Astrocyte of the cerebellum (primary cell): ENCODE data around the gene DPT.

Experiments used
- DNase-seq: peaks from one replicate; pipeline ENCODE4 v3.0.0-alpha.2; 2011; ENCODE audit warnings: low read depth
- H3K4me3 ChIP-seq: 2 replicates; pipeline ENCODE4 v1.5.1; 2011; ENCODE audit warnings: mild to moderate bottlenecking, low read depth, low read length, moderate library complexity
- CTCF ChIP-seq: IDR thresholded peaks from 2 replicates; pipeline ENCODE4 v1.5.1; 2012; ENCODE audit warnings: low read length, low read depth, moderate library complexity, mild to moderate bottlenecking; ENCODE audit errors: missing control alignments
- in situ Hi-C: cut with HindIII; loops from 2 replicates; pipeline ENCODE4 v1.10.0; 2017; ENCODE audit warnings: low sequenced_read_pairs

The DPT gene

GRCh38 chr1:168732736-168733135 lies 3.7 kb upstream of the DPT start:
- H3K4me3 ChIP-seq = no peak overlapping the region
- no peak for DNase-seq
- in situ Hi-C loops = no loop called here
- TF ChIP-seq CTCF = no peak

- in situ Hi-C loops = no loop called here
- no peak for DNase-seq
- H3K4me3 ChIP-seq = no peak overlapping the region
- no peak for TF ChIP-seq CTCF
Observed at GRCh38 chr1:168731244-168731953, 2.4 kb upstream of the DPT start.

DNA sequence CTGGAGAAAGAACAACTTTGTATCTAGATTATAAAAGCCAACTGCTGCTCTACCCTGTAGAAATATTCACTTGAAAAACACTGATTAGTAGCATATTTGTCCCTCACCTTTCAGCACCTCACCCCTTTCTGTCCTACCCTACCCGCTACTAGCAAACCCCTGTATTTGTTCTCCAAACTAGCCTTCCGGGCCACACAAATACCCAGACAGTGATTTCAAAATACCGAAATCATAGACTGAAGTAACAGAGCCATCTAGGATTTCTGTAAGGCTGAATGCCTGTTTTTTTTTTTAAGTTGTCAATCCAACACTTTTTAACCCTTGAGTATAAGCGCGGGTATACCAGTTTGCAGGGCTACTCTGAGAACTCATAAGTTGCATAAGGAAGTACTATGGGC lies 398 bp upstream of the DPT start:
- TF ChIP-seq CTCF = no peak
- in situ Hi-C loops = no loop called here
- H3K4me3 ChIP-seq = no peak overlapping the region
- DNase-seq = no peak

GRCh38 chr1:168726719-168727118 lies 2.3 kb downstream of the DPT start:
- no peak for DNase-seq
- in situ Hi-C loops = no loop called here
- H3K4me3 ChIP-seq = no peak overlapping the region
- no peak for TF ChIP-seq CTCF

GRCh38 chr1:168726281-168726680 lies 2.7 kb downstream of the DPT start:
- no peak for DNase-seq
- TF ChIP-seq CTCF = no peak
- in situ Hi-C loops = no loop called here
- no peak overlapping the region for H3K4me3 ChIP-seq

DNA sequence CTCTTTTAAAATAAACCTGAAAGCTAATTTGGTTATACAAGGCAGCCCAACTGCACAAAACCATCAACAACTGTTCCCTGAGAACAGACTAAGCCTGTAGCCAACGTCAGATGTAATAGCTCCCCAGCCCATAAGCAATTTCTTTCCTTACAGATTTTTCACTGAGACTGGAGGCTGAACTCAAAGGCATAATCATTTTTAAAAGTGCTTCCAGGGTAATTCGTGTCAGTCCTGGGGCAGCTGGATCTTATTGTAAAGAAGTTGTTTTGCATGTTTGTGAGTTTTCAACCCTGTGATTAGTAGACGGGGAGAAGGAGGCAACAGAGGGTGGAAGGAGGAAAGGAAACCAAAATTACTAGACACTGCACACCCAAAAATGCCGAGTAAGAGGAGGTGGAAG lies 3.2 kb downstream of the DPT start:
- no peak for TF ChIP-seq CTCF
- no peak overlapping the region for H3K4me3 ChIP-seq
- DNase-seq = no peak
- in situ Hi-C loops = no loop called here
